ES-I3 (cell line): ENCODE measurements around the gene RNF130.
A peak's percentile ranks its signal among the peaks of the same experiment; 100 is the strongest.

ENCODE experiments used
- H3K36me3 ChIP-seq: 2 replicates; pipeline ENCODE4 v1.6.1; 2013; ENCODE audit warnings: mild to moderate bottlenecking, low read length, control low read depth, moderate library complexity; ENCODE audit not compliant: insufficient read depth
- H3K4me1 ChIP-seq: 2 replicates; pipeline ENCODE4 v1.6.1; 2013; ENCODE audit warnings: mild to moderate bottlenecking, control low read depth, low read length; ENCODE audit not compliant: insufficient read depth
- H3K9ac ChIP-seq: 2 replicates; pipeline ENCODE4 v1.6.1; 2013; ENCODE audit warnings: low read depth, mild to moderate bottlenecking, low read length, moderate library complexity
- H3K9me3 ChIP-seq: 2 replicates; pipeline ENCODE4 v1.6.1; 2013; ENCODE audit warnings: mild to moderate bottlenecking, low read length, moderate library complexity; ENCODE audit not compliant: control insufficient read depth, insufficient read depth

Gene RNF130

GRCh38 chr5:179914032-179914755 is 157.4 kb downstream of the RNF130 start:
- no peaks in the 10 kb centered on the region for H3K36me3 ChIP-seq
- no peak overlapping the region for H3K9ac ChIP-seq
- H3K9me3 ChIP-seq, result no peaks in the 10 kb centered on the region
- peaks cover 10% of the 10 kb centered on the region for H3K4me1 ChIP-seq

- H3K9ac ChIP-seq, result no peak overlapping the region
- peaks cover 10% of the 10 kb centered on the region for H3K4me1 ChIP-seq
- H3K36me3 ChIP-seq, result no peaks in the 10 kb centered on the region
- H3K9me3 ChIP-seq, result no peaks in the 10 kb centered on the region
Observed at GRCh38 chr5:179913461-179913860, 158.1 kb downstream of the RNF130 start.

GRCh38 chr5:179912951-179913350 is 158.6 kb downstream of the RNF130 start:
- Histone ChIP-seq H3K9ac (no peak overlapping the region), H3K4me1 (peaks cover 10% of the 10 kb centered on the region), H3K9me3 (no peaks in the 10 kb centered on the region), H3K36me3 (no peaks in the 10 kb centered on the region)

GRCh38 chr5:179912386-179912785 is 159.2 kb downstream of the RNF130 start:
- H3K4me1 ChIP-seq, result peaks cover 10% of the 10 kb centered on the region
- H3K9ac ChIP-seq, result no peak overlapping the region
- H3K9me3 ChIP-seq, result no peaks in the 10 kb centered on the region
- H3K36me3 ChIP-seq, result no peaks in the 10 kb centered on the region

GRCh38 chr5:179909224-179909623 is 162.3 kb downstream of the RNF130 start:
- no peak overlapping the region for H3K9ac ChIP-seq
- H3K9me3 ChIP-seq, result no peaks in the 10 kb centered on the region
- H3K36me3 ChIP-seq, result no peaks in the 10 kb centered on the region
- H3K4me1 ChIP-seq, result peaks cover 6% of the 10 kb centered on the region; the same call in 1 of the 2 replicates

- Histone ChIP-seq H3K9me3 (no peaks in the 10 kb centered on the region), H3K4me1 (no peaks in the 10 kb centered on the region), H3K9ac (no peak overlapping the region), H3K36me3 (no peaks in the 10 kb centered on the region)
Observed at GRCh38 chr5:179908528-179908927, 163.0 kb downstream of the RNF130 start.

- H3K4me1 ChIP-seq, result no peaks in the 10 kb centered on the region
- no peaks in the 10 kb centered on the region; the same call in 1 of the 2 replicates for H3K36me3 ChIP-seq
- no peaks in the 10 kb centered on the region for H3K9me3 ChIP-seq
- peak within 1 kb of the TSS; percentile 63 for H3K9ac ChIP-seq
Observed at GRCh38 chr5:179907556-179908324, 163.8 kb downstream of the RNF130 start, which contains the start of gene TBC1D9B. TSS of gene TBC1D9B (minus strand) at chr5:179907897. CDS start at chr5:179907821, 76 bp downstream.

- Histone ChIP-seq H3K9me3 (no peaks in the 10 kb centered on the region), H3K36me3 (no peaks in the 10 kb centered on the region; the same call in 1 of the 2 replicates), H3K9ac (peak overlapping the region; percentile 63), H3K4me1 (no peaks in the 10 kb centered on the region)
Observed at GRCh38 chr5:179906795-179907555, 164.6 kb downstream of the RNF130 start.

GRCh38 chr5:179906294-179906794 is 165.2 kb downstream of the RNF130 start:
- H3K36me3 ChIP-seq, result no peaks in the 10 kb centered on the region; the same call in 1 of the 2 replicates
- H3K4me1 ChIP-seq, result no peaks in the 10 kb centered on the region
- H3K9ac ChIP-seq, result peak overlapping the region; percentile 63; the same call in 1 of the 2 replicates
- no peaks in the 10 kb centered on the region for H3K9me3 ChIP-seq

- H3K9ac ChIP-seq, result no peak overlapping the region
- no peaks in the 10 kb centered on the region for H3K4me1 ChIP-seq
- no peaks in the 10 kb centered on the region for H3K9me3 ChIP-seq
- H3K36me3 ChIP-seq, result no peaks in the 10 kb centered on the region; the same call in 1 of the 2 replicates
Observed at GRCh38 chr5:179905161-179905560, 166.4 kb downstream of the RNF130 start.
